Measurements from ENCODE around the gene FAM185A. TPM values are rescaled to one million over a fixed set of nuclear protein-coding genes. Genes with fewer than 3 reads are reported as not detected.

The FAM185A gene
- total and polyA plus RNA-seq, 2 of the 8 experiments (the other 6 are each of a cell fraction or from before 2014, with no cell fraction given): 5.2 to 6.6 TPM

DNA sequence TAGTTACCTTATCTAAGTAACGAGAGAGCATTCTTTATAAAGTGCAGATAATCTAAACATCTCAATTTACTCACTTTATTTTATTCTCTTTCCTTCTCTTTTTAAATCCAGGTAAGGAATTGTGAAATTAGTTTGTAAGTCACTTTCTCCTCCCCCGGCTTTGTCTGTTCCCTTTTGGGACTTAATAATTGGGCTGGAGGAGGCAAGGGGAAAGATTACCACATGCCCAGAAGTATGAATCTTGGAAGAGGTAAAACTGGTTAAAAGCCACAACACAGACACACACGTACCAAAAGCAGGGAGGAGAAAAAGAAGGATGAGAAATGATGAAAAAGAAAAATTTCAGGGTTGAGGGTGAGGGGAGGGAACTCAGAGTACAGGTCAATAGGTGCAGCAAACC lies 100.7 kb downstream of the FAM185A start:
- Histone ChIP-seq H2AK5ac (ENCODE audit: low read depth, low read length) (no peak overlapping the region), H3K23me2 (ENCODE audit: low read depth, low read length) (no peaks in the 10 kb centered on the region), H3K14ac (ENCODE audit: insufficient read length) (no peak overlapping the region), H3K27me3 (replicated peaks in 1 of 4; ENCODE audit: control insufficient read depth in 3 of 4, extremely low read depth in 1 of 4, insufficient read depth in 3 of 4, low read length in 3 of 4) (peaks cover 0 to 1% (median 0%) of the 10 kb centered on the region in 4 experiments; a peak in 1 of 7 replicates), H2AFZ (ENCODE audit: low read length) (no peak overlapping the region), H2BK20ac (ENCODE audit: low read length) (no peak overlapping the region), H4K20me1 (replicated peaks in 1 of 2; ENCODE audit: control insufficient read depth in 1 of 2, insufficient read depth in 2 of 2, low read length in 2 of 2) (no peaks in the 10 kb centered on the region), H2BK12ac (ENCODE audit: low read depth, low read length) (no peak overlapping the region), H4K5ac (ENCODE audit: insufficient read length, low read depth, low read length) (no peak overlapping the region), H3K79me1 (ENCODE audit: low read depth, low read length) (no peaks in the 10 kb centered on the region), H3K4me1 (replicated peaks in 1 of 4; ENCODE audit: control insufficient read depth in 3 of 4, insufficient read depth in 4 of 4, low read length in 3 of 4) (no peaks in the 10 kb centered on the region), H3K4me2 (ENCODE audit: insufficient read depth in 1 of 2, low read depth in 2 of 2, low read length in 2 of 2) (no peak overlapping the region), H3K23ac (ENCODE audit: insufficient read length) (no peak overlapping the region), H3K9ac (replicated peaks in 1 of 4; ENCODE audit: extremely low read depth in 1 of 4, low read depth in 3 of 4, low read length in 3 of 4) (no peak overlapping the region), H3K18ac (ENCODE audit: extremely low read depth, low read length) (no peak overlapping the region), H3K4me3 (ENCODE audit: extremely low read depth in 1 of 4, insufficient read depth in 2 of 4, low read depth in 3 of 4, low read length in 4 of 4) (no peak overlapping the region), H3K4ac (replicated peaks; ENCODE audit: insufficient read length, low read depth, low read length) (no peak overlapping the region), H2BK15ac (ENCODE audit: low read length) (no peak overlapping the region), H4K8ac (ENCODE audit: extremely low read depth, insufficient read depth, low read length) (no peak overlapping the region), H2BK120ac (replicated peaks; ENCODE audit: low read depth, low read length) (no peak overlapping the region), H3K36me3 (ENCODE audit: control insufficient read depth in 2 of 4, insufficient read depth in 4 of 4, low read length in 3 of 4) (no peaks in the 10 kb centered on the region), H4K91ac (replicated peaks; ENCODE audit: insufficient read length, low read length) (no peak overlapping the region), H3K27ac (ENCODE audit: low read depth, low read length) (no peak overlapping the region), H3K56ac (replicated peaks; ENCODE audit: insufficient read length, low read depth, low read length) (no peak overlapping the region), H2BK5ac (ENCODE audit: low read depth, low read length) (no peak overlapping the region), H3K9me3 (ENCODE audit: insufficient read depth in 2 of 2, low read depth in 1 of 2, low read length in 1 of 2) (no peaks in the 10 kb centered on the region), H3K79me2 (ENCODE audit: control insufficient read depth in 1 of 2, insufficient read depth in 2 of 2, low read length in 2 of 2) (no peaks in the 10 kb centered on the region)
- DNase-seq (ENCODE audit: low read depth in 1 of 2, low spot score in 2 of 2) (no peak), FAIRE-seq (no peak)
- POLR2A ChIA-PET (ENCODE audit: partially characterized antibody): no interaction called here
- 82% methylated on average over 3 of the region's 3 CpGs; no CpG with 5 or more reads in 1 of the 2 experiments for WGBS, 2 experiments (ENCODE audit: extremely low coverage in 1 of 2, insufficient coverage in 1 of 2, insufficient read length in 1 of 2, insufficient replicate concordance in 2 of 2, low coverage in 1 of 2, low lambda C conversion rate in 2 of 2, missing lambda C conversion rate in 1 of 2)
- TF ChIP-seq MAFK (IDR thresholded peaks at IDR 0.05; ENCODE audit: low read depth, low read length) (no peak), PHF8 (conservative IDR thresholded peaks at IDR 0.05; ENCODE audit: low read depth, low read length) (no peak), CBX8 (IDR thresholded peaks at IDR 0.05; ENCODE audit: borderline replicate concordance, low read depth, low read length) (no peak), ATF2 (IDR thresholded peaks at IDR 0.05; ENCODE audit: low read length) (no peak), EP300 (IDR thresholded peaks at IDR 0.05; ENCODE audit: borderline replicate concordance in 1 of 2, low read depth in 2 of 2, low read length in 2 of 2) (no peak), SRF (IDR thresholded peaks at IDR 0.05; ENCODE audit: low read depth, low read length) (no peak), SIX5 (IDR thresholded peaks at IDR 0.05; ENCODE audit: low read depth, low read length) (no peak), ZNF274 (IDR thresholded peaks at IDR 0.05; ENCODE audit: borderline replicate concordance, extremely low read depth, low read length) (no peak)
- TF ChIP-seq, protein P1, sequence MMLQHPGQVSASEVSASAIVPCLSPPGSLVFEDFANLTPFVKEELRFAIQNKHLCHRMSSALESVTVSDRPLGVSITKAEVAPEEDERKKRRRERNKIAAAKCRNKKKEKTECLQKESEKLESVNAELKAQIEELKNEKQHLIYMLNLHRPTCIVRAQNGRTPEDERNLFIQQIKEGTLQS (IDR thresholded peaks at IDR 0.05; ENCODE audit: insufficient read depth, low read depth, low read length): no peak
- CTCF ChIA-PET (ENCODE audit: partially characterized antibody): no interaction called here

Data from H1 (cell line).